Loucy (cell line): ENCODE results near the gene FHAD1.

ENCODE experiments used
- CTCF ChIP-seq: fragments of 200-600 bp; sonication (generic); conservative IDR thresholded peaks from 2 replicates; pipeline ENCODE4 v1.5.1; 2014; ENCODE audit warnings: mild to moderate bottlenecking, antibody characterized with exemption, low read length
- EZH2phosphoT487 ChIP-seq: fragments of 200-600 bp; IDR thresholded peaks from 2 replicates; pipeline ENCODE4 v1.6.1; 2018; ENCODE audit warnings: antibody characterized with exemption, mild to moderate bottlenecking, moderate library complexity, borderline replicate concordance

- no peak for TF ChIP-seq CTCF
- TF ChIP-seq EZH2phosphoT487, result no peak
These were observed 73.2 kb downstream of the FHAD1 start for GRCh38 chr1:15320267-15320666.
